ENCODE measurements around the gene LRRK1. TPM values are rescaled to one million over a fixed set of nuclear protein-coding genes. Genes with fewer than 3 reads are reported as not detected.

The LRRK1 gene
- total RNA-seq, 4 donors from 2014 or later, result 5.7 to 12.0 (median 10.0) TPM

DNA sequence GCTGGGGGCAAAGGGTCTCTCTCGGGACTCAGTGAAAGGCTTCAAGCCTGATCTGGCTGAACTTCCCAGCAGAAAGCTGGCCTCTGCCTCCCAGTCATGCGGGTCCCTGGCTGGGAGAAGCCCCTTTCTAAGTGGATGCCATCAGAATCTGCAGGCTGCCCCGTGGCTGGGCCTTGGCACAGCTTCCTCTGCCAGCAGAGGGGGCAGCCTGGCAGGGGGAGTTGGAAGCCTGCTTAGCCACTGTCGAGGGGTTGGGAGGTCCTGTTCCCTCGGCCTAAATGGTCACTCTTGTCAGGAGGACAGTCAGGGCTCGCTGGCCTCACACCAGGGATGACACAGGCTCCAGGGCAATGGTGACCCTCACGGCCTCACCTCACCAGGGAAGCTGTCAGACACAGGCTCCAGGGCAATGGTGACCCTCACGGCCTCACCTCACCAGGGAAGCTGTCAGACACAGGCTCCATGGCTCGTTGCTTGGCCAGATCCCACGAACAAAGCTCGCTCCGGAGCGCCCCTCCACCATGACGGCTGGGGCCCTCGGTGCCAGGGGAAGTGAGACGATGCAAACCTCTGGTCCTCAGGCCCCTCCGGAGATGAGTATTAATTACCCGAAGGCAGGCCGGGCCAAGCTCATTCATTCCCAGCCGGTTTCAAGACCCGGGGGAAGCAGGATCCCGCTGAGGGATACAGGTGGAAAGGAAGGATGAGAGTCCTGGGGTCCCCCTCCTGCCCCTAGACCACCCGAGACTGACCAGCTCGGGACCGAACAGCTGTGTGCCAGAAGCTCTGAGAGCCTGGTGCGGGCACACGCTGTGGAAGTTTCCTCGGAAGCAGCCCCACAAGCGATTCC, 181.7 kb downstream of the LRRK1 start:
- DNase-seq, result no peak
- Histone ChIP-seq H3K27ac (no peak overlapping the region), H3K4me3 (no peak overlapping the region), H3K4me1 (peaks cover 0 to 6% (median 0%) of the 10 kb centered on the region in 3 donors), H3K9me3 (no peaks in the 10 kb centered on the region), H3K36me3 (no peaks in the 10 kb centered on the region), H3K27me3 (no peaks in the 10 kb centered on the region)
- intact Hi-C loops (cut with DNase I), result no loop called here
- 89 to 94% methylated on average over 9 to 13 of the region's 29 CpGs for WGBS, 2 donors
- TF ChIP-seq POLR2A (IDR thresholded peaks at IDR 0.05), result no peak
- TF ChIP-seq, protein P1, sequence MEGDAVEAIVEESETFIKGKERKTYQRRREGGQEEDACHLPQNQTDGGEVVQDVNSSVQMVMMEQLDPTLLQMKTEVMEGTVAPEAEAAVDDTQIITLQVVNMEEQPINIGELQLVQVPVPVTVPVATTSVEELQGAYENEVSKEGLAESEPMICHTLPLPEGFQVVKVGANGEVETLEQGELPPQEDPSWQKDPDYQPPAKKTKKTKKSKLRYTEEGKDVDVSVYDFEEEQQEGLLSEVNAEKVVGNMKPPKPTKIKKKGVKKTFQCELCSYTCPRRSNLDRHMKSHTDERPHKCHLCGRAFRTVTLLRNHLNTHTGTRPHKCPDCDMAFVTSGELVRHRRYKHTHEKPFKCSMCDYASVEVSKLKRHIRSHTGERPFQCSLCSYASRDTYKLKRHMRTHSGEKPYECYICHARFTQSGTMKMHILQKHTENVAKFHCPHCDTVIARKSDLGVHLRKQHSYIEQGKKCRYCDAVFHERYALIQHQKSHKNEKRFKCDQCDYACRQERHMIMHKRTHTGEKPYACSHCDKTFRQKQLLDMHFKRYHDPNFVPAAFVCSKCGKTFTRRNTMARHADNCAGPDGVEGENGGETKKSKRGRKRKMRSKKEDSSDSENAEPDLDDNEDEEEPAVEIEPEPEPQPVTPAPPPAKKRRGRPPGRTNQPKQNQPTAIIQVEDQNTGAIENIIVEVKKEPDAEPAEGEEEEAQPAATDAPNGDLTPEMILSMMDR (IDR thresholded peaks at IDR 0.05), result no peak

DNA sequence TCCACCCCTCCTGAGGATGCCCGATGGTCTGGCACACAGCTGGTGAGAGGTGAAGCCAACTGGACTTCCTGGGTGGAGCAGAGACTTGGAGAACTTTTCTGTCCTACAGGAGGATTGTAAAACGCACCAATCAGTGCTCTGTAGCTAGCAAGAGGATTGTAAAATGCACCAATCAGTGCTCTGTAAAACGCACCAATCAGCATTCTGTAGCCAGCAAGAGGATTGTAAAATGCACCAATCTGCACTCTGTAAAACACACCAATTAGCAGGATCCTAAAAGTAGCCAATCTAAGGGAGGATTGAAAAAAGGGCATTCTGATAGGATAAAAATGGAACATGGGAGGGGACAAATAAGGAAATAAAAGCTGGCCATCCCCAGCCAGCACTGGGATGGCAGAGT, 182.5 kb downstream of the LRRK1 start:
- WGBS, 2 donors, result 93 to 100% methylated on average over 1 to 2 of the region's 3 CpGs
- Histone ChIP-seq H3K36me3 (no peaks in the 10 kb centered on the region), H3K4me1 (peaks cover 0 to 6% (median 0%) of the 10 kb centered on the region in 3 donors), H3K27ac (no peak overlapping the region), H3K9me3 (no peaks in the 10 kb centered on the region), H3K4me3 (no peak overlapping the region), H3K27me3 (no peaks in the 10 kb centered on the region)
- DNase-seq, result no peak
- TF ChIP-seq POLR2A (IDR thresholded peaks at IDR 0.05), result no peak
- TF ChIP-seq, protein P1 (IDR thresholded peaks at IDR 0.05), result no peak
- intact Hi-C loops (cut with DNase I), result no loop called here

DNA sequence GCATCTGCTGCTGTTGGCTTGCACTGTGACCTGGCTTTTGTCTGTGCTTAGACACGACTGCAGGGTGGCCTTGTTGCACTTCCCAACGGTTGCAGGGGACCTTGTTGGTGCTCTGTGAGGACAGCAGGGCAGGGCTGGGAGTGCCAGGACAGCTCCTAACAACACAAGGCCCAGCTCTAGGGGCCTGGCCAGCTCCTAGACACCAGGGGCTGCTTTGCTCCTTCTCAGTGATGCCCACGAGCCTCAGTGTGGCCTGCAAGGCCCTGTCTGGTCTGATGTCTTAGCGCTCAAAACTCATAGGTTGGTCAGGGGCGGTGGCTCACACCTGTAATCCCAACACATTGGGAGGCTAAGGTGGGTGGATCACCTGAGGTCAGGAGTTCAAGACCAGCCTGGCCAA, 183.6 kb downstream of the LRRK1 start:
- WGBS, 2 donors, result no CpG with 5 or more reads among the region's 5 CpGs
- intact Hi-C loops (cut with DNase I), result no loop called here

DNA sequence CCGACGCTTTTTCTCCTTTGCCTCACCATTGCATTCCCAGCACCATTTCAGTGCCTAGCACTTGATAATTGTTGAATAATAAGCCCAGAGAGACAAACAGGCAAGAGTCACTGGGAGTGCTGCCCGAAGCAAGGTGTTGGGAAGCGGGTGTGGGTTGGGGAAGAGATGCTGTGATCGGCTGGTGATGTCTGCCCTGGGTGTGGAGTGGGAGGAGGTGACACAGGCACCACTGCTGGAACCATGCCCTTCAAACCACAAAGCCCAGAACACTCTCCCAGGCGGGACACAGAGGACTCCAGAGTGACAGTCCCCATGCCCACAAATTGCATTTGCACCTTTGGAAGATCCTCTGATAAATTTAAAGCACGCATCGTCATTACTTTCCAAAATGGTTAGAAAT, 184.4 kb downstream of the LRRK1 start:
- 79% methylated on average over 8 of the region's 8 CpGs for WGBS, 2 donors
- Histone ChIP-seq H3K9me3 (no peaks in the 10 kb centered on the region), H3K36me3 (no peaks in the 10 kb centered on the region), H3K4me1 (peaks cover 0 to 6% (median 0%) of the 10 kb centered on the region in 3 donors), H3K4me3 (no peak overlapping the region), H3K27me3 (no peaks in the 10 kb centered on the region), H3K27ac (no peak overlapping the region)
- no peak for DNase-seq
- intact Hi-C loops (cut with DNase I), result no loop called here
- TF ChIP-seq, protein P1 (IDR thresholded peaks at IDR 0.05), result no peak
- no peak for TF ChIP-seq POLR2A (IDR thresholded peaks at IDR 0.05)

More for the DNA sequence above, 183.6 kb downstream of the LRRK1 start:
- DNase-seq, result no peak
- no peak overlapping the region for H3K4me3 ChIP-seq
- peaks cover 0 to 6% (median 0%) of the 10 kb centered on the region in 3 donors for H3K4me1 ChIP-seq
- H3K27ac ChIP-seq, result no peak overlapping the region
- H3K36me3 ChIP-seq, result no peaks in the 10 kb centered on the region
- H3K27me3 ChIP-seq, result no peaks in the 10 kb centered on the region
- H3K9me3 ChIP-seq, result no peaks in the 10 kb centered on the region
- no peak for TF ChIP-seq POLR2A (IDR thresholded peaks at IDR 0.05)
- TF ChIP-seq, protein P1 (IDR thresholded peaks at IDR 0.05), result no peak

DNA sequence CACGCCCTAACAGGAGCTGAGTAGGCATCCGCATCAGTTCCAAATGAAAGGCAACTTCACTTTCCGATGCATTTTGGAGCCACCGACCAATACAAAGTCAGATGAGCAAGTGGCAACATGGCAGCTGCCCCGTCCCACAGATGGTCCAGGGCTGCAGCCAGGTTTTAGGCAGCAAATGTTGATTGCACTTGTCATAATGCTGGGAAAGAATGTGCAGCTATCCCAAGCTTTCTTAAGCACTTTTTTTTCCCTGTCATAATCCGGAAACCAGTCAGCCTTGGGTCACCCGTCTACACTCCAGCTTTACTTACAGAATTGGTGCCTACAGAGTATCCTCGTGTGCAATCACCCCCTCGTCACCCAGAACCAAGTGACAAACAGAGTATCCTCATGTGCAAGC, 185.0 kb downstream of the LRRK1 start:
- H3K4me3 ChIP-seq, result no peak overlapping the region
- no peak for DNase-seq
- H3K4me1 ChIP-seq, result peaks cover 0 to 6% (median 0%) of the 10 kb centered on the region in 3 donors
- H3K36me3 ChIP-seq, result no peaks in the 10 kb centered on the region
- 94 to 95% methylated on average over 8 to 9 of the region's 9 CpGs for WGBS, 2 donors
- intact Hi-C loops (cut with DNase I), result no loop called here
- no peaks in the 10 kb centered on the region for H3K27me3 ChIP-seq
- no peak overlapping the region for H3K27ac ChIP-seq
- no peak for TF ChIP-seq POLR2A (IDR thresholded peaks at IDR 0.05)
- TF ChIP-seq, protein P1 (IDR thresholded peaks at IDR 0.05), result no peak
- H3K9me3 ChIP-seq, result no peaks in the 10 kb centered on the region

Data from esophagus squamous epithelium (tissue), 5 donors.